Esophagus muscularis mucosa (tissue), 4 donors: ENCODE results near the gene ATXN10.

Source experiments
- EP300 ChIP-seq: sonication (generic); formaldehyde crosslinking; IDR thresholded peaks from one replicate; pipeline ENCODE4 v1.6.1; 2017; ENCODE audit warnings: antibody characterized with exemption
- POLR2A ChIP-seq: fragments of 450-650 bp; IDR thresholded peaks from one replicate; pipeline ENCODE4 v1.6.1; 2017; ENCODE audit warnings: antibody characterized with exemption, moderate library complexity, mild to moderate bottlenecking, low read depth
- POLR2AphosphoS5 ChIP-seq, 2 donors: sonication (generic); formaldehyde crosslinking; IDR thresholded peaks; one replicate each; pipeline ENCODE4 v1.6.1; 2017; ENCODE audit warnings: antibody characterized with exemption in 2 of 2
- TF ChIP-seq, protein P1 (sequence below), 3 experiments: fragments of 200-600 bp in 2 of 3; fragments of 450-650 bp in 1 of 3; sonication (generic) in 2 of 3; IDR thresholded peaks; one replicate each; pipeline ENCODE4 v1.5.1; 2017 to 2019; ENCODE audit warnings: antibody characterized with exemption in 3 of 3, mild to moderate bottlenecking in 2 of 3, moderate library complexity in 1 of 3

DNA sequence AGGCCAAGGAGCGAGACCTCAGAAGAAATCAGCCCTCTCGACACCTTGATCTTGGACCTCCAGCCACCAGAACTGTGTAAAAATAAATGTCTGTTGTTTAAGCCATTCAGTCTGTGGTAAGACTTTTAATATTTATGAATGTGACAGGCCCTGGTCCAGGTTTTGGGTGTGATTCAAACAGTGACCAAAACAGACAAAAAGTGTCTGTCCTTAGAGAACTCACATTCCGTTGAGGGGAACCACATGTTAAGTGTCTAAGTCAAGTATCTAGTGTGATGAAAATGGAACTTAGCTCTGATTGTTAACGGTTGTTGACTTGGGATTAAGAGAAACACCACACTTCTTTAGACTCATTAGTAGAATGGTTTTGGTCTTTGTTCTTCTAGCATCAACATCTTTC, 22.2 kb downstream of the ATXN10 start:
- TF ChIP-seq, protein P1, sequence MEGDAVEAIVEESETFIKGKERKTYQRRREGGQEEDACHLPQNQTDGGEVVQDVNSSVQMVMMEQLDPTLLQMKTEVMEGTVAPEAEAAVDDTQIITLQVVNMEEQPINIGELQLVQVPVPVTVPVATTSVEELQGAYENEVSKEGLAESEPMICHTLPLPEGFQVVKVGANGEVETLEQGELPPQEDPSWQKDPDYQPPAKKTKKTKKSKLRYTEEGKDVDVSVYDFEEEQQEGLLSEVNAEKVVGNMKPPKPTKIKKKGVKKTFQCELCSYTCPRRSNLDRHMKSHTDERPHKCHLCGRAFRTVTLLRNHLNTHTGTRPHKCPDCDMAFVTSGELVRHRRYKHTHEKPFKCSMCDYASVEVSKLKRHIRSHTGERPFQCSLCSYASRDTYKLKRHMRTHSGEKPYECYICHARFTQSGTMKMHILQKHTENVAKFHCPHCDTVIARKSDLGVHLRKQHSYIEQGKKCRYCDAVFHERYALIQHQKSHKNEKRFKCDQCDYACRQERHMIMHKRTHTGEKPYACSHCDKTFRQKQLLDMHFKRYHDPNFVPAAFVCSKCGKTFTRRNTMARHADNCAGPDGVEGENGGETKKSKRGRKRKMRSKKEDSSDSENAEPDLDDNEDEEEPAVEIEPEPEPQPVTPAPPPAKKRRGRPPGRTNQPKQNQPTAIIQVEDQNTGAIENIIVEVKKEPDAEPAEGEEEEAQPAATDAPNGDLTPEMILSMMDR (IDR thresholded peaks at IDR 0.05) = no peak
- no peak for TF ChIP-seq EP300
- no peak for TF ChIP-seq POLR2A
- TF ChIP-seq POLR2AphosphoS5 (IDR thresholded peaks at IDR 0.05) = no peak
